ENCODE results near the gene PARVG.

DNA sequence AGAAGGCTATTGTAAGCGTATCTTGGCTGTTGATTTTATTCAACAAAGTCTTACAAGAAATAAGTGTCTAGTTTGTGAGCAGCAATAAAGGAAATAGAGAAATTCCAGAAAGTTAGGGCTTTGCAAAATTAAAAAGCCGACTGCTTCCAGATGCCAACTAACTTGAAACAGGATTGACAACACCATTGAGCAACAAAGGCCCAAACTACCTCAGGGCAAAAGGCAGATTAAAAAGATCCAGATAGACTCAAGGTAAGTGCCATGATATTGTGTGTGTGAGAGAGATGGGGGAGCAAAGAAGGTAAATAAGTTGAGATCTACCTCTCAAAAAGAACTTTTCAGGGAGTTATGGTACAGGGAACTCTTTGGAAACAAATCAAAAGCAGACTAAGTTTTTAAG lies 49.1 kb downstream of the PARVG start:
- TF ChIP-seq RBAK (tag by site-specific recombination; IDR thresholded peaks at IDR 0.05) (no peak), ZNF544 (tag by site-specific recombination; IDR thresholded peaks at IDR 0.05) (no peak), ZNF416 (tag by site-specific recombination; IDR thresholded peaks at IDR 0.05) (no peak), KLF8 (tag by site-specific recombination; IDR thresholded peaks at IDR 0.05) (no peak), ZNF140 (tag by site-specific recombination; IDR thresholded peaks at IDR 0.05) (no peak), ZNF10 (tag by site-specific recombination; IDR thresholded peaks at IDR 0.05) (no peak), ZNF121 (tag by site-specific recombination; IDR thresholded peaks at IDR 0.05) (no peak)
- TF ChIP-seq, protein P1, sequence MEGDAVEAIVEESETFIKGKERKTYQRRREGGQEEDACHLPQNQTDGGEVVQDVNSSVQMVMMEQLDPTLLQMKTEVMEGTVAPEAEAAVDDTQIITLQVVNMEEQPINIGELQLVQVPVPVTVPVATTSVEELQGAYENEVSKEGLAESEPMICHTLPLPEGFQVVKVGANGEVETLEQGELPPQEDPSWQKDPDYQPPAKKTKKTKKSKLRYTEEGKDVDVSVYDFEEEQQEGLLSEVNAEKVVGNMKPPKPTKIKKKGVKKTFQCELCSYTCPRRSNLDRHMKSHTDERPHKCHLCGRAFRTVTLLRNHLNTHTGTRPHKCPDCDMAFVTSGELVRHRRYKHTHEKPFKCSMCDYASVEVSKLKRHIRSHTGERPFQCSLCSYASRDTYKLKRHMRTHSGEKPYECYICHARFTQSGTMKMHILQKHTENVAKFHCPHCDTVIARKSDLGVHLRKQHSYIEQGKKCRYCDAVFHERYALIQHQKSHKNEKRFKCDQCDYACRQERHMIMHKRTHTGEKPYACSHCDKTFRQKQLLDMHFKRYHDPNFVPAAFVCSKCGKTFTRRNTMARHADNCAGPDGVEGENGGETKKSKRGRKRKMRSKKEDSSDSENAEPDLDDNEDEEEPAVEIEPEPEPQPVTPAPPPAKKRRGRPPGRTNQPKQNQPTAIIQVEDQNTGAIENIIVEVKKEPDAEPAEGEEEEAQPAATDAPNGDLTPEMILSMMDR (tag by site-specific recombination; IDR thresholded peaks at IDR 0.05), result no peak
